Measurements from ENCODE around the gene SPINK4.

DNA sequence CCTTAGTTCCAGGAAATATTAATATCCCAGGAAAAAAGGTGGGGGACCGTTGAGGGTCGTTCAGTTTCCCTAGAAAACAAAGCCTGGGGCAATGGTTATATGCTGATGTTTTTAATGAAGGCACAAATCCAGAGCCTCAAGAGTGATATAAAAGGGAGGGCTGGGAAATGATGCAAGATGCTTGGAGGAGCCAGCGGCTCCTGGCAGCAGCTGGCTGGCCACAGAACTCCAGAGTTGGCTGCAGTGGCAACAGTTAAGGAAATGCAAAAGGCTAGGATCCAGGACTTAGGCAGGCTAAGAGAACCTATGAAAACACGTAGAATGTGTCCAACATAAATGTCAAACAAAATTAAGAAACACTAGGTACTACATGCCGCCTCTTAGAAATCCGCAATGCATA lies 41.8 kb upstream of the SPINK4 start:
- TF ChIP-seq, protein P1, sequence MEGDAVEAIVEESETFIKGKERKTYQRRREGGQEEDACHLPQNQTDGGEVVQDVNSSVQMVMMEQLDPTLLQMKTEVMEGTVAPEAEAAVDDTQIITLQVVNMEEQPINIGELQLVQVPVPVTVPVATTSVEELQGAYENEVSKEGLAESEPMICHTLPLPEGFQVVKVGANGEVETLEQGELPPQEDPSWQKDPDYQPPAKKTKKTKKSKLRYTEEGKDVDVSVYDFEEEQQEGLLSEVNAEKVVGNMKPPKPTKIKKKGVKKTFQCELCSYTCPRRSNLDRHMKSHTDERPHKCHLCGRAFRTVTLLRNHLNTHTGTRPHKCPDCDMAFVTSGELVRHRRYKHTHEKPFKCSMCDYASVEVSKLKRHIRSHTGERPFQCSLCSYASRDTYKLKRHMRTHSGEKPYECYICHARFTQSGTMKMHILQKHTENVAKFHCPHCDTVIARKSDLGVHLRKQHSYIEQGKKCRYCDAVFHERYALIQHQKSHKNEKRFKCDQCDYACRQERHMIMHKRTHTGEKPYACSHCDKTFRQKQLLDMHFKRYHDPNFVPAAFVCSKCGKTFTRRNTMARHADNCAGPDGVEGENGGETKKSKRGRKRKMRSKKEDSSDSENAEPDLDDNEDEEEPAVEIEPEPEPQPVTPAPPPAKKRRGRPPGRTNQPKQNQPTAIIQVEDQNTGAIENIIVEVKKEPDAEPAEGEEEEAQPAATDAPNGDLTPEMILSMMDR (IDR thresholded peaks at IDR 0.05), result no peak
- TF ChIP-seq POLR2A (IDR thresholded peaks at IDR 0.05), result no peak

Measured in uterus (tissue), 2 donors.